Brain microvascular endothelial cell (primary cell): ENCODE measurements around the gene MAGEL2.

Experiments used
- DNase-seq: peaks from one replicate; pipeline ENCODE4 v3.0.0-alpha.2; 2020
- H3K27ac ChIP-seq: fragments of 250-450 bp; sonication (Bioruptor Pico); 2 replicates; pipeline ENCODE4 v1.5.1; 2020; ENCODE audit warnings: mild to moderate bottlenecking, moderate library complexity
- H3K27me3 ChIP-seq: fragments of 250-450 bp; sonication (Bioruptor Pico); replicated peaks from 2 replicates; pipeline ENCODE4 v1.5.1; 2020; ENCODE audit warnings: mild to moderate bottlenecking
- H3K36me3 ChIP-seq: fragments of 250-450 bp; sonication (Bioruptor Pico); replicated peaks from 2 replicates; pipeline ENCODE4 v1.5.1; 2020; ENCODE audit warnings: mild to moderate bottlenecking
- H3K4me3 ChIP-seq: 2 replicates; pipeline ENCODE4 v1.5.1; 2011; ENCODE audit warnings: low read depth, mild to moderate bottlenecking, control low read depth, low read length, moderate library complexity
- in situ Hi-C: cut with HindIII; loops from 2 replicates; pipeline ENCODE4 v1.10.0; 2017; ENCODE audit warnings: low sequenced_read_pairs, low pct_ligation_motif_present
- TF ChIP-seq, protein P1 (sequence below): IDR thresholded peaks from 2 replicates; pipeline ENCODE4 v1.5.1; 2011; ENCODE audit warnings: low read depth, mild to moderate bottlenecking, moderate library complexity, low read length, control low read depth, inconsistent platforms; ENCODE audit errors: missing control alignments

The MAGEL2 gene

DNA sequence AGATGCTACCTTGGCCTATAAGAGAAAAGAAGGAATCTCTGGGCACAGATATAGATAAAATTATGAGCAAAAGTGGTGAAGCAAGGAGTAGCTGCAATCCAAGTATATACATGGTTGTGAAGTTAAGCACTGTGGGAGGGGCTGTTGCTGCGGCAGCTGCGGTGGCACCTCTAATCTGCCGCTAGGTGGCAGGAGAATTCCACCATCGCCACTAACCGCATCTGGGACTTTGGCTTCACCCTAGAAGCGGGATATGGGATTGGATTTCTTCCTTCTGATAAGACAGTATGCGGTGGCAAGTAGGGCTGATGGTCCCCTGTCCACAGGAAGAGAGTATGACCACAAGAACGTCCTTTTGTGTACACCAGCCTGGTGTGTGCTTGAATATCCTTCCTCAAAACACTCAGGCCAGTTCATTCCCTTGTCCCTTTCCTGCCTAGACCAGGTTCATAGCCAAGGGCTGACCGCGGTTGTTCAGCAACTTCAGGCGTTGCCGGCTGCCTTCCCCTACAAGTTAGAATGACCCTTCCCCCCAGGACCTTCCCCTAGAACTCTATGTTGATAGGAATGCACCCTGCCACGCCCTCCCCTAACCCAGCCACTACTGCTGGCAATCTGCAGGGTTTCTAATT, 5.1 kb downstream of the MAGEL2 start:
- Histone ChIP-seq H3K27ac (no peak overlapping the region), H3K4me3 (no peak overlapping the region), H3K36me3 (no peaks in the 10 kb centered on the region), H3K27me3 (no peaks in the 10 kb centered on the region)
- DNase-seq = peak; percentile 10
- TF ChIP-seq, protein P1, sequence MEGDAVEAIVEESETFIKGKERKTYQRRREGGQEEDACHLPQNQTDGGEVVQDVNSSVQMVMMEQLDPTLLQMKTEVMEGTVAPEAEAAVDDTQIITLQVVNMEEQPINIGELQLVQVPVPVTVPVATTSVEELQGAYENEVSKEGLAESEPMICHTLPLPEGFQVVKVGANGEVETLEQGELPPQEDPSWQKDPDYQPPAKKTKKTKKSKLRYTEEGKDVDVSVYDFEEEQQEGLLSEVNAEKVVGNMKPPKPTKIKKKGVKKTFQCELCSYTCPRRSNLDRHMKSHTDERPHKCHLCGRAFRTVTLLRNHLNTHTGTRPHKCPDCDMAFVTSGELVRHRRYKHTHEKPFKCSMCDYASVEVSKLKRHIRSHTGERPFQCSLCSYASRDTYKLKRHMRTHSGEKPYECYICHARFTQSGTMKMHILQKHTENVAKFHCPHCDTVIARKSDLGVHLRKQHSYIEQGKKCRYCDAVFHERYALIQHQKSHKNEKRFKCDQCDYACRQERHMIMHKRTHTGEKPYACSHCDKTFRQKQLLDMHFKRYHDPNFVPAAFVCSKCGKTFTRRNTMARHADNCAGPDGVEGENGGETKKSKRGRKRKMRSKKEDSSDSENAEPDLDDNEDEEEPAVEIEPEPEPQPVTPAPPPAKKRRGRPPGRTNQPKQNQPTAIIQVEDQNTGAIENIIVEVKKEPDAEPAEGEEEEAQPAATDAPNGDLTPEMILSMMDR = peak; percentile 70
- in situ Hi-C loops = no loop called here

DNA sequence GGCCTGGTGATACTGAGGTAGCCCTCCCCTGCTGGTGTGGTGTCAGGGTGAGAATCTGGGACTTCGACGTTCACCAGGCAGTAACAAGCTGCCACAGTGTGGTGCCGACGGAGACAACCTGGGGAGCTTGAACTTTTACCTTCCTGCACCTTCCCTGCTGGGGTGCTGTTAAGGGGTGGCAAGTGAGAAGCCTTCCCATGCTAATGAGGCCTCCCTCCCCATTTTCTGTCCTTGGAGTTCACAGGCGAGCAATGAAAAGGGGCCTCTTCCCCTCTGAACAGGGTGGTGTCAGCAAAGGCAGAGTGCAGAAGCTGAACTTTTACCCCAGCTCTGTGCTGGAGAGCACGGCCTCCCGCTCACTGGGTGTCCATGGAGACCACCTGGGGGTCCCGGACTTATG, 13.5 kb downstream of the MAGEL2 start:
- TF ChIP-seq, protein P1 = no peak
- Histone ChIP-seq H3K36me3 (no peaks in the 10 kb centered on the region), H3K27me3 (no peaks in the 10 kb centered on the region), H3K4me3 (no peak overlapping the region), H3K27ac (no peak overlapping the region)
- DNase-seq = no peak
- in situ Hi-C loops = no loop called here

DNA sequence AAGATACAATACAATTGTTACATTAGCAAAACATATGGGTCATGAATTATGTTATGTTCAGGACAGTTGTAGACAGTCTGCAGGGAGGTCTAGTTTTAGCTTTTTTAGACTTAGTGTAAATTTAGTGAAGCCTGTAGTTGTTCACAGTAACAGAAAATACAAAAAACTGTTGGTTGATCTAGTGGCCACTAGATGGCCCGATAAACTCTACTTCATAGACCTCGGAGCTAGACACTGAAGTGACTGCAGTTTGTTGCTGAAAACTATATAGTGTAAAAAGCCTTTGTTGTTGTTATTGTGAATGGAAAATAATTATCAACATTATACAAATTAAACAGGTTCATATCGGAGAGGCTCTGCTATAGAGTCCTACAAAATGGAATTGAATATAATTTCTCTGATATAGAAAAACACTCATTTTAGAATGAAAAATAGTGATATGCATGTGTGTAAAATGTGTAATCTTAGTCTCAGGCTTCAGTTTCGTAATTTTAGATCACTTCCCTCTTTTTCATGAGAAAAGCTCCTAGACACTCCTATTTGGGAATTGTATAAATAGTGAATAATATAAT, 18.3 kb downstream of the MAGEL2 start:
- in situ Hi-C loops = no loop called here
- TF ChIP-seq, protein P1 = peak; percentile 42
- Histone ChIP-seq H3K36me3 (no peaks in the 10 kb centered on the region), H3K27me3 (no peaks in the 10 kb centered on the region), H3K4me3 (no peak overlapping the region), H3K27ac (no peak overlapping the region)
- no peak for DNase-seq

DNA sequence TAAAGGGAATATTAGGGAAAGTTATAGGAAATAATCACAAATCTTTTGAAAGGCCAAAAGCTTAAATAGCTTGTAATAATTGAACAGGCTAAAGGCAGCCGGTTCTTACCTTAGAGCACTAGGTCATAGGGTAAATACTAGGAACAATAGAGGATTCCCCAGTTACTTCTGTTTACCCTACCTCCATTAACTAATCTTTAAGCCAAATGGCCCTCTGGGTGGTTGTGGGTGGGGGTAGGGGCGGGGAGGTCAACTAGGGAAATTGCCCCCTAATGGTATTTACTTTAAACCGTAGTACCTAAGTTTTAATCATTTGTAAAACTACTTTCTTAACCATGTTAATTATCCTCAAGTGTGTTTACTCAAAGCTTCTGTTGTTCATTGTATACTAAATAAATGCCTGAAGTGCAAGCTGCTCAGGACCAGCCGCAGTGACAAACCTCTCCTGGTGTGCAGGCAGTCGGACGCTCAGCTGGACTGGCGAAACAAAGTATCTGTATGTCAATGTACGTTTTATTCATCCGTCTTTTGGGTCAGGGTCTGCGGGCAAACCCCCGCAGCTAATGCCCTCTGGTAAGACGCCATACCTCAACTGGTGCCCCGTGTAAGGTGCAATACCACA, 18.9 kb downstream of the MAGEL2 start:
- H3K36me3 ChIP-seq = no peaks in the 10 kb centered on the region
- H3K27me3 ChIP-seq = no peaks in the 10 kb centered on the region
- no peak overlapping the region for H3K4me3 ChIP-seq
- TF ChIP-seq, protein P1 = no peak
- H3K27ac ChIP-seq = no peak overlapping the region
- no peak for DNase-seq
- in situ Hi-C loops = no loop called here

DNA sequence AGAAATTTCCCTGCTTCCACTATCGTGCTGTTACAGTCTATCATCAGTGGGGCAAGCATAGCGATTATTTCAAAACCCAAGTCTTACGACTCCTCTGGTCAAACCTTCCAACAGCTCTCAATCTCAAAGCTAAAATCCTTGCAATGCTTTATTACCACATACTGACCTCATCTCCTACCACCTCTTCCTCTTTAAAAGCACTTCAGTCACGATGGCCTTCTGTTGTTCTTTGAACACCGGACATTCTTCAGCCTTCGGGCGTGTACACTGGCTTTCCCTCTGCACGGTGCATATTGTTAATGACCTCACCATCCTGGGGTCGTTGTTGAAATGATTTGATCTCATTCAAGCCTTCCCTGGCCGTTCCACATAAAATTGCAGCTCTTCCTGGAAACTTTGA, 31.1 kb downstream of the MAGEL2 start:
- Histone ChIP-seq H3K27me3 (no peaks in the 10 kb centered on the region), H3K36me3 (no peaks in the 10 kb centered on the region), H3K27ac (no peak overlapping the region), H3K4me3 (no peak overlapping the region)
- in situ Hi-C loops = no loop called here
- TF ChIP-seq, protein P1 = no peak
- no peak for DNase-seq

DNA sequence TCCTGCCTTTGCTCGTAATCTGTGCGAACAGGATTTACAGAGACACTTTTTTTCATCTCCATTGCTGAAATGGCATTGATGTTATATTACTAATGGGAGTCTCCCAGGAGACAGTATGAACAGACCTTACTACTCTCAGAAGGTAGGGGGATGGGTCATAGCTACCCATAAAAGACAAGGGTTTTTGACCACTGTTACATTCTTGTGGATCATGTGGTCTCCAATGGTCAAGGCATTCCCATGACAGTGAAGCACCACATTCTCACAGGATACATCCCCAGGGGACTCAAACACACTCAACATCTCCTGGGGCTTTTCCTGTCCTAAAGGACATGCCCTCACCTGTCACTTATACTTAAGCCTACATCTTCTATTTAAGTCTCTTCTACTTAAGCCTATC, 41.4 kb downstream of the MAGEL2 start:
- H3K27ac ChIP-seq = no peak overlapping the region
- no peaks in the 10 kb centered on the region for H3K27me3 ChIP-seq
- TF ChIP-seq, protein P1 = no peak
- in situ Hi-C loops = no loop called here
- H3K4me3 ChIP-seq = no peak overlapping the region
- DNase-seq = no peak
- H3K36me3 ChIP-seq = no peaks in the 10 kb centered on the region
